ENCODE measurements around the gene ROS1.
"Not testable (repeated sequence)": the region's sequence is repeated elsewhere in the genome, so short reads cannot be mapped to it uniquely, and the experiment has no call there.

The ROS1 gene

GRCh38 chr6:117446861-117447260 lies 21.1 kb upstream of the ROS1 start:
- no peaks in the 10 kb centered on the region for H3K9me2 ChIP-seq (ENCODE audit: low read depth, low read length)
- no peaks in the 10 kb centered on the region for H3K36me3 ChIP-seq (ENCODE audit: insufficient read depth, low read length)

GRCh38 chr6:117444600-117444999 lies 18.9 kb upstream of the ROS1 start:
- Histone ChIP-seq H2AFZ (ENCODE audit: low read length) (no peak overlapping the region), H3F3A (ENCODE audit: insufficient read depth, low read length) (no peaks in the 10 kb centered on the region), H3K36me3 (ENCODE audit: insufficient read depth, low read length) (no peaks in the 10 kb centered on the region), H3K4me1 (ENCODE audit: insufficient read depth, low read length, severe bottlenecking) (no peaks in the 10 kb centered on the region), H3K4me3 (ENCODE audit: low read depth, low read length, poor library complexity, severe bottlenecking) (no peak overlapping the region), H3K27ac (ENCODE audit: low read depth, low read length, poor library complexity, severe bottlenecking) (no peak overlapping the region), H3K27me3 (ENCODE audit: insufficient read depth, low read length) (no peaks in the 10 kb centered on the region), H3K4me2 (ENCODE audit: low read length) (no peak overlapping the region), H4K20me1 (ENCODE audit: insufficient read depth, low read length) (no peaks in the 10 kb centered on the region), H3K9ac (ENCODE audit: low read length) (no peak overlapping the region), H3K9me3 (ENCODE audit: low read length) (no peaks in the 10 kb centered on the region), H3K79me2 (ENCODE audit: insufficient read depth, low read length) (no peaks in the 10 kb centered on the region), H3K9me2 (ENCODE audit: low read depth, low read length) (no peaks in the 10 kb centered on the region)
- TF ChIP-seq EZH2 (IDR thresholded peaks at IDR 0.05; ENCODE audit: borderline replicate concordance, low read length) (no peak), CTCF (IDR thresholded peaks at IDR 0.05; ENCODE audit: low read length) (no peak)

More at GRCh38 chr6:117446861-117447260, 21.1 kb upstream of the ROS1 start:
- H3K27ac ChIP-seq (ENCODE audit: low read depth, low read length, poor library complexity, severe bottlenecking), result no peak overlapping the region
- no peak overlapping the region for H2AFZ ChIP-seq (ENCODE audit: low read length)
- H3K4me2 ChIP-seq (ENCODE audit: low read length), result no peak overlapping the region
- no peaks in the 10 kb centered on the region for H3K9me3 ChIP-seq (ENCODE audit: low read length)
- no peaks in the 10 kb centered on the region for H3F3A ChIP-seq (ENCODE audit: insufficient read depth, low read length)
- no peak for TF ChIP-seq CTCF (IDR thresholded peaks at IDR 0.05; ENCODE audit: low read length)
- TF ChIP-seq EZH2 (IDR thresholded peaks at IDR 0.05; ENCODE audit: borderline replicate concordance, low read length), result no peak
- no peak overlapping the region for H3K9ac ChIP-seq (ENCODE audit: low read length)
- H3K27me3 ChIP-seq (ENCODE audit: insufficient read depth, low read length), result no peaks in the 10 kb centered on the region
- no peak overlapping the region for H3K4me3 ChIP-seq (ENCODE audit: low read depth, low read length, poor library complexity, severe bottlenecking)
- H3K79me2 ChIP-seq (ENCODE audit: insufficient read depth, low read length), result no peaks in the 10 kb centered on the region
- H4K20me1 ChIP-seq (ENCODE audit: insufficient read depth, low read length), result no peaks in the 10 kb centered on the region
- H3K4me1 ChIP-seq (ENCODE audit: insufficient read depth, low read length, severe bottlenecking), result no peaks in the 10 kb centered on the region

- H3K4me3 ChIP-seq (ENCODE audit: low read depth, low read length, poor library complexity, severe bottlenecking); H3K4me1 ChIP-seq (ENCODE audit: insufficient read depth, low read length, severe bottlenecking); H3K27ac ChIP-seq (ENCODE audit: low read depth, low read length, poor library complexity, severe bottlenecking); H3K27me3 ChIP-seq (ENCODE audit: insufficient read depth, low read length); H2AFZ ChIP-seq (ENCODE audit: low read length); H3F3A ChIP-seq (ENCODE audit: insufficient read depth, low read length); H3K9me2 ChIP-seq (ENCODE audit: low read depth, low read length); H3K9me3 ChIP-seq (ENCODE audit: low read length); H4K20me1 ChIP-seq (ENCODE audit: insufficient read depth, low read length); H3K36me3 ChIP-seq (ENCODE audit: insufficient read depth, low read length); H3K9ac ChIP-seq (ENCODE audit: low read length); H3K79me2 ChIP-seq (ENCODE audit: insufficient read depth, low read length); H3K4me2 ChIP-seq (ENCODE audit: low read length): not testable (repeated sequence)
Measured at GRCh38 chr6:117442313-117442712, 16.6 kb upstream of the ROS1 start.

- H3K27me3 ChIP-seq (ENCODE audit: insufficient read depth, low read length), result no peaks in the 10 kb centered on the region
- no peak overlapping the region for H3K4me2 ChIP-seq (ENCODE audit: low read length)
- no peaks in the 10 kb centered on the region for H3K9me3 ChIP-seq (ENCODE audit: low read length)
- no peak overlapping the region for H3K27ac ChIP-seq (ENCODE audit: low read depth, low read length, poor library complexity, severe bottlenecking)
- H2AFZ ChIP-seq (ENCODE audit: low read length), result no peak overlapping the region
- no peaks in the 10 kb centered on the region for H3F3A ChIP-seq (ENCODE audit: insufficient read depth, low read length)
- no peak overlapping the region for H3K4me3 ChIP-seq (ENCODE audit: low read depth, low read length, poor library complexity, severe bottlenecking)
- no peaks in the 10 kb centered on the region for H3K4me1 ChIP-seq (ENCODE audit: insufficient read depth, low read length, severe bottlenecking)
- no peaks in the 10 kb centered on the region for H3K79me2 ChIP-seq (ENCODE audit: insufficient read depth, low read length)
- no peaks in the 10 kb centered on the region for H4K20me1 ChIP-seq (ENCODE audit: insufficient read depth, low read length)
- no peaks in the 10 kb centered on the region for H3K9me2 ChIP-seq (ENCODE audit: low read depth, low read length)
- H3K36me3 ChIP-seq (ENCODE audit: insufficient read depth, low read length), result no peaks in the 10 kb centered on the region
- no peak overlapping the region for H3K9ac ChIP-seq (ENCODE audit: low read length)
- no peak for TF ChIP-seq CTCF (IDR thresholded peaks at IDR 0.05; ENCODE audit: low read length)
- no peak for TF ChIP-seq EZH2 (IDR thresholded peaks at IDR 0.05; ENCODE audit: borderline replicate concordance, low read length)
Measured at GRCh38 chr6:117441824-117442264, 16.1 kb upstream of the ROS1 start.

All from OCI-LY1 (cell line).